Tongue (tissue), 2 donors: ENCODE data around the gene LRRC4B. TPM values are rescaled to one million over a fixed set of nuclear protein-coding genes. Genes with fewer than 3 reads are reported as not detected.

Source experiments
- DNase-seq: peaks from one replicate; pipeline ENCODE4 v3.0.0-alpha.2; 2015
- total RNA-seq: library from RNA; depleted of rRNA; stranded (reverse); fragments of >200 nt; gene quantifications from one replicate; pipeline ENCODE4 v1.2.3, GENCODE V29; 2014

The LRRC4B gene
- total RNA-seq, 1 donor from 2014 or later, result 13.0 TPM

GRCh38 chr19:50573741-50574461, 5.7 kb upstream of the LRRC4B start:
- DNase-seq, result no peak

GRCh38 chr19:50570997-50571396, 2.8 kb upstream of the LRRC4B start:
- no peak for DNase-seq

- no peak for DNase-seq
Measured at GRCh38 chr19:50569938-50570540, 1.8 kb upstream of the LRRC4B start.

GRCh38 chr19:50568728-50569698, 778 bp upstream of the LRRC4B start:
- DNase-seq, result no peak

DNA sequence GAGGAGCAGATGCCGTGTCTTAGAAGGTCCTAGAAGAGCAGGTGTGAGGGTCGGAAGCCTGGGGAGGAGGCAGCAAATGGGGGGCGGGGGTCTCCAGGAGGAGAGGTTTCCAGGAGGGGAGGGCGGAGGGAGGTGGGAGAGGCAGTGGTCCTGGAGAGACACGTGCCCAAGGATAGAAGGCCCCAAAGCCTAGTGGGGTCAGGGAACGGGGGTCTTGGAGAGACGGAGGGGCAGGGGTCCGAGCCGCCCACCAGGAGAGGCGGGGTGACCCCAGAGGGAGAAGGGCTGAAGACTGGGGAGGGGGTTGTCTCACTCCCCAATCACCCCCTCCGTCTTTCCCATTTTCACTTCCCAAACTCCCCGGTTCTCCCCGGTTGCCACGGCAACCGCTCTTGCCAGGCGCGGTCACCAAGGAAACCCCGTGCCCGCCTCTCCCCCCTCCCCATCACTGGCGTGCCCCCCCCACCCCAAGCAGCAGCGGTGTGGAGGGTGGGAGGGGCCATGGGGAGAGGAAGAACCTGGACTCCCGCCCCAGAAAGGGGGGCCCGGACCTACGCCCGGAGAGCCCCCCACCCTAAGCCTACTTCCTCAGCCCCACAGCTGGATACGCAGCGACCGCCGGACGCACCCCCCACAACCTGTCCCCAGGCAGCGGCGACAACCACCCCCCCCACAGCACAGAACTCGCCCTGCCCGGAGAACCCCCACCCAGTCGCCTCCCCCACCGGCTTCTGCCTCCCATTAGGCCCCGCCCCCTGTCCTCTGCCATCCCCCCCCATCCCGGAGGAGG, 988 bp downstream of the LRRC4B start:
- no peak for DNase-seq

GRCh38 chr19:50565984-50566903, 2.0 kb downstream of the LRRC4B start:
- peak; percentile 49 for DNase-seq

DNA sequence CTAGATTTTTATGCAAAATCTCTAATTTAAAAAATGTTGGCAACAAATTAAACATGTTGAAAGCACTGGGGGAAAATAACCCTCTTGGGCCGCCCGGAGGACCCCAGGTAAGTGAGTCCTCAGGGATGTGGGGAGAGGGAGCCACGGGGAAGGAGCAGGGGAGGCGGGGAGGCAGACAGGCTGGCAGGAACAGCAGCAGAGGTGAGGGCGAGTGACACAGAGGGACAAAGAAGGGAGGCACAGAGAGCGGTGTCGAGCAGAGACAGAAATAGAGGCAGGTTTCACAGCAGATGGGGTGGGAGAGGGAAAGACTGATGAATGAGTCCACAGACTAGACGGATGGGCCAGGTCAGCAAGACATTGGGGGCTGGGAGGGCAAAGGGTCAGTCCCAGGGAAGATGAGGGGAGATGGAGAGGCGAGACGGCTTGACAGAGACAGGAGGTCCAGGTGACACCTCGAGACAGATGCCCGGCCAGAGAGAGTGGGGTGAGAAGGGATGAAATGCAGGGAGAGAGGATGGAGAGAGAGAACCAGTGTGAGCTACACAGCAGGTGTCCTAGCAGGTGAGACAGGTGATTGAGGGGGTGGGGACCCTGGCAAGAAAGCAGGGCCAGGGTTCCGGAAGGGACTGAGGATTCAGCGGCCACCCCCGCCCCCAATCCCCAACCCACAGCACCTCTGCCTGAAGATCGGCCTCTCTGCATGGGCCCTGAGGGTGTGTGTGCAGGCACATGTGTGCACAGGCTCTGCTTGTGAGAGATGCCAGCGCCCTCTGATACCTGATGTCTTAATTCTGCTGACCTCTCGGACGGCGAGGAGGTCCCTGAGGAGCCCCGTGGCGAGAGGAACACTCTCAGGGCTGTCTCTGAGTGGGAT, 3.8 kb downstream of the LRRC4B start:
- DNase-seq, result no peak

- DNase-seq, result no peak
Measured at GRCh38 chr19:50563597-50563996, 4.6 kb downstream of the LRRC4B start.

- no peak for DNase-seq
Measured at GRCh38 chr19:50562996-50563395, 5.2 kb downstream of the LRRC4B start.

- DNase-seq, result no peak
Measured at GRCh38 chr19:50562329-50562728, 5.9 kb downstream of the LRRC4B start.

DNA sequence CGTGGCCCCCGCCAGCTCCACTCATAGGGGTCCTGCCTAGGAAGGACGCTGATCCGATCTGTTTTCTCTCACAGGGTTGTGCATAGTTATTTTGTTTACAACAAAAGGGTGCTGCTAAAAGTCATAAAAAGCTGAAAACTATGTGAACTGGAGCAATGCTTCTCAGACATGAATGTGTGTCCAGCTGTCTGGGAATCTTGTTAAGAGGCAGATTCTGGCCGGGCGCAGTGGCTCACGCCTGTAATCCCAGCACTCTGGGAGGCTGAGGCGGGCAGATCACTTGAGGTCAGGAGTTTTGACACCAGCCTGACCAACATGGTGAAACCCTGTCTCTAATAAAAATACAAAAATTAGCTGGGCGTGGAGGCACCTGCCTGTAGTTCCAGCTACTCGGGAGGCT, 8.6 kb downstream of the LRRC4B start:
- no peak for DNase-seq

DNA sequence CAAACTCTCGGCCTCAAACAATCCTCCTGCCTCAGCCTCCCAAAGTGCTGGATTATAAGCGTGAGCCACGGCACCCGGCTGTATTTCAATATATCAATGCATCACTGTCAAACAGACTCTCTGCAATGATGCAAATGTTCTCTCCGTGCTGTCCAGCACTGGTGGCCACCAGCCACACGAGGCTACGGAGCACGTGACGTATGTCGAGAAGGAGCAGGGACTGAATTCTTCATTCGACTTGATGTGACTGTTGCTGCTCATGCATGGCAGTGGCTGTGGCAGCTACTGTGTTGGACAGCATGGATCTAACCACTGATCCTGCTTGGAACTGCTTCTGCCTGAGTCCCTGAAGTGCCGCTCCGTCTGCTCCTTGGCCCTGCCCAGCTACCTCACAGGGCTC, 9.8 kb downstream of the LRRC4B start:
- DNase-seq, result no peak

DNA sequence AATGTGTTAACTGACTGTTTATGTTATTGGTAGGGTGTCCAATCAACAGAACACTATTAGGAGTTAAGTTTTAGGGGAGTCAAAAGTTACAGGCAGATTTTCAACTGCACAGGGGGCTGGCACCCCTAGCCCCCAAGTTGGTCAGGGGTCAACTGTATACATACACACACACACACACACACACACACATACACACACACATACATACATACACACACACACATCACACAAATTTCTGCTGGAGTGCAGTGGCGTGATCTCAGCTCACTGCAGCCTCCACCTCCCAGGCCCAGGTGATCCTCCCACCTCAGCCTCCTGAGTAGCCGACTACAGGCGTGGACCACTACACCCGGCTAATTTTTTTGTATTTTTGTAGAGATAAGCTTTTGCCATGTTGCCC, 10.2 kb downstream of the LRRC4B start:
- DNase-seq, result no peak

GRCh38 chr19:50557009-50557613, 11.1 kb downstream of the LRRC4B start:
- DNase-seq, result no peak

DNA sequence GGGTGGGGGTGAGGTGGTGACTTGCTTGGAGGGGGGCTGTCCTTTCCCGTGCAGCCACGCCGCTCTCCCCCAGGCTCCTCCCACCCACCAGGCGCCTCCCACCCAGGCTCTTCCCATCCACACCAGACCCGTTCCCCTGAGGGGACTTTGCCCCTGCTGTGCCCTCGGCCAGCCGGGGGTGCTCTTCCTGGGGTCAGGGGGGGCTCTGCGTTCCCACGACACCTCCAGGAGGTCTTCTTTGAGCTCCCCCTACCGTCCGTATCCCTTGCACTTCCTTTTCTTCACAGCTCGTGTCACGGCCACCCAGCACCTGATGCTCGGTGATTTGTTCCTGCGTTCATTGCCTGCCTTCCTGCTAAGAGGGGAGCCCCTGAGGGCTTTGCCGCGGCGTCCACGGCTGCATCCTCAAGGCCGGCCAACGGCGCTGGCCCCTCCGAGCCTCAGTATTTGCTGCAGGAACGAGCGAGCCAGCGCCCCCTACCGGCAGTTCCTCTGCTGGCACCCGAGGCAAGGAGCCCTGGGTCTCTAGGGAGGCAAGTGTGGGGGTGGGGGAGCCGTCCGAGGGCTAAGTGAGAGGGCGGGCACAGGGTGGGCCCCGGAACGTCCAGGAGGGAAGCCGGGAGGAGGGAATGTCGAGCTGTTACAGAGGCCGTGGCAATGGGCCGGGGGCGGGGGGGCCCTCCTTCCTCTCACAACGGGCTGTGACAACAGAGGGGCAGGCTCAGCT, 11.8 kb downstream of the LRRC4B start:
- peak; percentile 84 for DNase-seq

DNA sequence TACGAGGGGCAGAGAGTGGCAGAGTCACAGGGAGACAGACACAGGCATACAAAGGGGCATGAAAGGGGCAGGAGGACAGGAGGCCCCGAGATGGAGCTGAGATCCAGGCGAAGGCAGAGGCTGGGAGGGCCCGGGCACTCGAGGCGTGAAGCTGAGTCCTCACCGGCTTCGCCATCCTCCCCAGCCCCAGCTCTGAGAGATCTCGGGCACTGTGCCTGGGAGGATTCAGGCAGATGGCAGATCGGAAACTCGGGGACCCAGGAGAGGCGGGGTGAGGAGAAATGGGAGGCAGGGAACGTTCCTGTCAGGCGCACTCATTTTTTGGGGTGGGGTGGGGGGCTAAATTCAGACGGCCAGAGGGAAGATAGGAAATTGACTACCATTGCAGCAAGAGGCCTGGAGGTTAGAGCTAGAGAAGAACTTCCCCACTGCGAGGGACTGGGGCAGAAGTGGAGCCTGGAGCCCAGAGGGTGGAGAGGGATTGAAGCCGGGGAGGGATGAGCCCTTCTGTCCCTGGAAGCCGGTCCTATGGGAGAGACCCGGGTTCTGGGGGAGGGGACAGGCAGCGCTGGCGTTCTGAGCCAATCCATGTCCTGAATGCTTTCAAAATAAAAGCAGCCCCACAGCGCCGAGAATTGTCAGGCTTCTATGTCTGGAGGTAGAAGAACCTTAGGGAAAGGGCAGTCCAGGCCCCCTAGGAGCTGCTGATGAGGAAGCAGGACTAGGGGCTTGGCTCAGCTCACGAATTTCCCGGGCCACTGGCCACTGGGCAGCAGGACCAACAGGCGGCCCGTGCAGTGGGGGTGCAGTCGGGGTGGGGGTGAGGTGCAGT, 12.6 kb downstream of the LRRC4B start:
- no peak for DNase-seq

GRCh38 chr19:50555033-50555432, 13.2 kb downstream of the LRRC4B start:
- DNase-seq, result no peak

- DNase-seq, result no peak
Measured at GRCh38 chr19:50554212-50554611, 14.0 kb downstream of the LRRC4B start.
